Uterus (tissue), 2 donors: ENCODE results near the gene RBMS1.

Experiments used
- CTCF ChIP-seq, 4 experiments: fragments of 200-600 bp in 2 of 4; fragments of 450-650 bp in 2 of 4; sonication (generic) in 2 of 4; IDR thresholded peaks; one replicate each; pipeline ENCODE4 v1.5.1; 2016 to 2019; ENCODE audit warnings: antibody characterized with exemption in 4 of 4, mild to moderate bottlenecking in 2 of 4, moderate library complexity in 1 of 4
- POLR2A ChIP-seq, 2 donors: fragments of 450-650 bp; IDR thresholded peaks; one replicate each; pipeline ENCODE4 v1.6.1; 2016; ENCODE audit warnings: antibody characterized with exemption in 2 of 2, mild to moderate bottlenecking in 1 of 2, moderate library complexity in 1 of 2

- TF ChIP-seq CTCF (IDR thresholded peaks at IDR 0.05) (no peak), POLR2A (IDR thresholded peaks at IDR 0.05) (no peak)
These were observed 155.9 kb downstream of the RBMS1 start for GRCh38 chr2:160337728-160338127.
